Keratinocyte (primary cell): ENCODE results near the gene WDR41. TPM values are rescaled to one million over a fixed set of nuclear protein-coding genes. Genes with fewer than 3 reads are reported as not detected.

Experiments
- DNase-seq: peaks from one replicate; pipeline ENCODE4 v3.0.0-alpha.2; 2011; ENCODE audit warnings: low read depth, missing footprints, low spot score
- FAIRE-seq: peaks from 2 replicates; lab custom pipeline; 2011; peaks lifted over from hg19 to GRCh38; lab: Jason Lieb, UNC
- H2AFZ ChIP-seq: 2 replicates; pipeline ENCODE4 v1.6.0; 2012; ENCODE audit warnings: low read length, control low read depth, inconsistent platforms; ENCODE audit not compliant: control insufficient read depth
- H3K27ac ChIP-seq: 2 replicates; pipeline ENCODE4 v1.5.1; 2011; ENCODE audit warnings: low read length; ENCODE audit not compliant: control insufficient read depth, insufficient read depth
- H3K27me3 ChIP-seq: 3 replicates; pipeline ENCODE4 v1.6.0; 2011; ENCODE audit warnings: low read length; ENCODE audit not compliant: control insufficient read depth, insufficient read depth; ENCODE audit errors: extremely low read depth
- H3K36me3 ChIP-seq, 2 experiments: 2 replicates in 1 of 2; 3 replicates in 1 of 2; pipeline ENCODE4 v1.5.1; 2011; ENCODE audit warnings: low read length in 2 of 2, mild to moderate bottlenecking in 1 of 2; ENCODE audit not compliant: control insufficient read depth in 2 of 2, insufficient read depth in 2 of 2; ENCODE audit errors: extremely low read depth in 1 of 2
- H3K4me1 ChIP-seq: 3 replicates; pipeline ENCODE4 v1.5.1; 2011; ENCODE audit warnings: low read length; ENCODE audit not compliant: control insufficient read depth, insufficient read depth; ENCODE audit errors: extremely low read depth
- H3K4me2 ChIP-seq: 3 replicates; pipeline ENCODE4 v1.6.0; 2011; ENCODE audit warnings: low read depth, low read length; ENCODE audit not compliant: control insufficient read depth, insufficient read depth; ENCODE audit errors: extremely low read depth
- H3K4me3 ChIP-seq, 3 experiments: fragments of 200-600 bp in 1 of 3; sonication (generic) in 1 of 3; 2 replicates in 2 of 3; 3 replicates in 1 of 3; pipeline ENCODE4 v1.5.1; 2011 to 2016; ENCODE audit warnings: low read length in 3 of 3, mild to moderate bottlenecking in 3 of 3, control low read depth in 2 of 3, inconsistent platforms in 1 of 3, low read depth in 1 of 3, mixed read lengths in 1 of 3, mixed run types in 1 of 3, moderate library complexity in 1 of 3; ENCODE audit not compliant: control insufficient read depth in 2 of 3, insufficient read depth in 2 of 3; ENCODE audit errors: extremely low read depth in 1 of 3
- H3K79me2 ChIP-seq: 2 replicates; pipeline ENCODE4 v1.6.0; 2012; ENCODE audit warnings: low read length; ENCODE audit not compliant: control insufficient read depth, insufficient read depth
- H3K9ac ChIP-seq: 3 replicates; pipeline ENCODE4 v1.6.0; 2011; ENCODE audit warnings: low read length; ENCODE audit not compliant: control insufficient read depth, insufficient read depth; ENCODE audit errors: extremely low read depth
- H3K9me1 ChIP-seq: 3 replicates; pipeline ENCODE4 v1.6.0; 2011; ENCODE audit warnings: low read length; ENCODE audit not compliant: control insufficient read depth, insufficient read depth; ENCODE audit errors: extremely low read depth
- H3K9me3 ChIP-seq: 2 replicates; pipeline ENCODE4 v1.5.1; 2012; ENCODE audit warnings: low read depth, low read length; ENCODE audit not compliant: control insufficient read depth
- H4K20me1 ChIP-seq: 3 replicates; pipeline ENCODE4 v1.6.0; 2011; ENCODE audit warnings: low read length; ENCODE audit not compliant: control insufficient read depth, insufficient read depth; ENCODE audit errors: extremely low read depth
- CTCF ChIP-seq, 3 experiments: IDR thresholded peaks in 1 of 3; conservative IDR thresholded peaks in 1 of 3; optimal IDR thresholded peaks in 1 of 3; 2 replicates in 2 of 3; 3 replicates in 1 of 3; pipeline versions ENCODE3 to v1.5.1; 2011; ENCODE audit warnings: low read length in 3 of 3, mild to moderate bottlenecking in 3 of 3, moderate library complexity in 2 of 3, control low read depth in 1 of 3, inconsistent platforms in 1 of 3; ENCODE audit not compliant: insufficient read depth in 2 of 3; ENCODE audit errors: extremely low read depth in 1 of 3
- EZH2 ChIP-seq: IDR thresholded peaks from one replicate; pipeline ENCODE4 v1.6.1; 2012; ENCODE audit warnings: inconsistent platforms, mild to moderate bottlenecking, low read length, moderate library complexity
- dilution Hi-C: fragments of 300-500 bp; cut with MboI; formaldehyde crosslinking; loops from one replicate; pipeline ENCODE4 v1.7.0; 2020; ENCODE audit warnings: low sequenced_read_pairs; ENCODE audit not compliant: extremely low pct_ligation_motif_present
- polyA plus RNA-seq, 5 experiments: library from polyadenylated mRNA; depleted of rRNA in 3 of 5; stranded (reverse) in 3 of 5; stranded (forward) in 1 of 5; unstranded in 1 of 5; fragments of >200 nt; gene quantifications; 1 replicate in 1 of 5; 2 replicates in 3 of 5; 3 replicates in 1 of 5; pipeline versions ENCODE4 v1.2.1 to v1.2.3, GENCODE V29; 2011 to 2012; ENCODE audit warnings: missing spikeins in 2 of 5, low read depth in 1 of 5, low replicate concordance in 1 of 5

WDR41 gene
- polyA plus RNA-seq, 1 donor (not counting 4 experiments of a cell fraction or from before 2014, with no cell fraction given): 60.7 TPM

GRCh38 chr5:77396017-77396416, 96.1 kb downstream of the WDR41 start:
- no peak overlapping the region for H3K9ac ChIP-seq
- H3K27ac ChIP-seq: no peak overlapping the region
- no peaks in the 10 kb centered on the region for H3K79me2 ChIP-seq
- no peak for FAIRE-seq
- H3K27me3 ChIP-seq: no peaks in the 10 kb centered on the region
- H3K9me1 ChIP-seq: no peaks in the 10 kb centered on the region
- DNase-seq: no peak
- no peaks in the 10 kb centered on the region for H4K20me1 ChIP-seq
- dilution Hi-C loops: no loop called here
- H3K4me2 ChIP-seq: no peak overlapping the region
- H3K4me1 ChIP-seq: no peaks in the 10 kb centered on the region
- TF ChIP-seq CTCF (optimal IDR thresholded peaks at IDR 0.05 in 1 of 3, IDR thresholded peaks at IDR 0.05 in 1 of 3, conservative IDR thresholded peaks at IDR 0.05 in 1 of 3; ENCODE audit: extremely low read depth in 1 of 3, insufficient read depth in 2 of 3, low read length in 3 of 3) (no peak), EZH2 (no peak)
- no peaks in the 10 kb centered on the region for H3K9me3 ChIP-seq
- no peak overlapping the region for H3K4me3 ChIP-seq
- no peak overlapping the region for H2AFZ ChIP-seq
- H3K36me3 ChIP-seq: no peaks in the 10 kb centered on the region

GRCh38 chr5:77394064-77394715, 97.9 kb downstream of the WDR41 start:
- Histone ChIP-seq H3K4me1 (no peaks in the 10 kb centered on the region), H3K4me3 (no peak overlapping the region), H3K9ac (no peak overlapping the region), H3K9me1 (no peaks in the 10 kb centered on the region), H2AFZ (no peak overlapping the region), H3K36me3 (no peaks in the 10 kb centered on the region), H3K79me2 (no peaks in the 10 kb centered on the region), H3K9me3 (no peaks in the 10 kb centered on the region), H3K27me3 (no peaks in the 10 kb centered on the region), H3K27ac (no peak overlapping the region), H3K4me2 (no peak overlapping the region), H4K20me1 (no peaks in the 10 kb centered on the region)
- DNase-seq: no peak
- no peak for FAIRE-seq
- TF ChIP-seq EZH2 (no peak), CTCF (optimal IDR thresholded peaks at IDR 0.05 in 1 of 3, IDR thresholded peaks at IDR 0.05 in 1 of 3, conservative IDR thresholded peaks at IDR 0.05 in 1 of 3; ENCODE audit: extremely low read depth in 1 of 3, insufficient read depth in 2 of 3, low read length in 3 of 3) (no peak)
- dilution Hi-C loops: no loop called here
